Sigmoid colon (tissue), 4 donors: Measurements from ENCODE around the gene NDUFA8.

Source experiments
- CTCF ChIP-seq, 4 experiments: fragments of 450-650 bp in 3 of 4; fragments of 200-600 bp in 1 of 4; IDR thresholded peaks; one replicate each; pipeline ENCODE4 v1.5.1; 2016 to 2019; ENCODE audit warnings: antibody characterized with exemption in 4 of 4, mild to moderate bottlenecking in 3 of 4, moderate library complexity in 2 of 4
- POLR2AphosphoS5 ChIP-seq, 4 donors: sonication (generic); formaldehyde crosslinking; IDR thresholded peaks; one replicate each; pipeline ENCODE4 v1.6.1; 2017; ENCODE audit warnings: antibody characterized with exemption in 4 of 4

GRCh38 chr9:122124528-122124927, 35.1 kb downstream of the NDUFA8 start:
- TF ChIP-seq POLR2AphosphoS5 (IDR thresholded peaks at IDR 0.05) (no peak), CTCF (IDR thresholded peaks at IDR 0.05) (no peak)
